ENCODE data around the gene NFIX. TPM values are rescaled to one million over a fixed set of nuclear protein-coding genes. Genes with fewer than 3 reads are reported as not detected.

Gene NFIX
- total and polyA plus RNA-seq, 2 of the 13 experiments (the other 11 are each of a cell fraction or from before 2014, with no cell fraction given), result 3.4 to 5.4 TPM

- TF ChIP-seq ZGPAT (CRISPR knock-in tag; IDR thresholded peaks at IDR 0.05) (peak; percentile 85), ZBTB34 (CRISPR knock-in tag; IDR thresholded peaks at IDR 0.05) (no peak), GZF1 (CRISPR knock-in tag; IDR thresholded peaks at IDR 0.05) (no peak), ZNF513 (CRISPR knock-in tag; conservative IDR thresholded peaks at IDR 0.05) (no peak), POGK (CRISPR knock-in tag; conservative IDR thresholded peaks at IDR 0.05) (peak; percentile 64; the same call in 1 of the 2 replicates), AKAP8 (CRISPR knock-in tag; IDR thresholded peaks at IDR 0.05) (peak; percentile 88), NBN (conservative IDR thresholded peaks at IDR 0.05) (no peak), FOXA3 (CRISPR knock-in tag; IDR thresholded peaks at IDR 0.05) (peak; percentile 72), SALL2 (CRISPR knock-in tag; IDR thresholded peaks at IDR 0.05) (no peak; the same call in 1 of the 2 replicates), MAZ (IDR thresholded peaks at IDR 0.05; ENCODE audit: borderline replicate concordance, low read depth, low read length) (peak; percentile 87), MAZ (CRISPR knock-in tag; IDR thresholded peaks at IDR 0.05; ENCODE audit: low read depth) (peak; percentile 75; the same call in 1 of the 2 replicates), E2F2 (CRISPR knock-in tag; IDR thresholded peaks at IDR 0.05; ENCODE audit: borderline replicate concordance) (no peak), HNF4A (CRISPR knock-in tag; IDR thresholded peaks at IDR 0.05) (peak; percentile 75), ONECUT2 (CRISPR knock-in tag; IDR thresholded peaks at IDR 0.05) (no peak), ELF3 (CRISPR knock-in tag; IDR thresholded peaks at IDR 0.05) (peak; percentile 75), POGZ (CRISPR knock-in tag; IDR thresholded peaks at IDR 0.05) (peak; percentile 33; the same call in 1 of the 2 replicates), JDP2 (CRISPR knock-in tag; IDR thresholded peaks at IDR 0.05; ENCODE audit: borderline replicate concordance) (no peak), CCDC6 (CRISPR knock-in tag; IDR thresholded peaks at IDR 0.05) (0 out of 2 replicates have a peak, but pooled peaks have one; percentile 25), TCF7L2 (IDR thresholded peaks at IDR 0.05; ENCODE audit: low read depth, low read length) (no peak), NR2F1 (CRISPR knock-in tag; IDR thresholded peaks at IDR 0.05) (peak in 1 of 2 experiments; percentile 42; a peak in 1 of 4 replicates), MXD4 (CRISPR knock-in tag; IDR thresholded peaks at IDR 0.05) (no peak), SNAI1 (CRISPR knock-in tag; IDR thresholded peaks at IDR 0.05; ENCODE audit: borderline replicate concordance) (peak; percentile 60; the same call in 1 of the 2 replicates)
Measured at GRCh38 chr19:13053761-13054625, 58.7 kb downstream of the NFIX start (continued).
